IPS-18c (cell line): Measurements from ENCODE around the gene GFY.
"Not testable (repeated sequence)": the region's sequence is repeated elsewhere in the genome, so short reads cannot be mapped to it uniquely, and the experiment has no call there.

Experiments
- H3K4me3 ChIP-seq: 2 replicates; pipeline ENCODE4 v1.7.0; 2013; ENCODE audit warnings: low read depth, mild to moderate bottlenecking, low read length, moderate library complexity; ENCODE audit not compliant: insufficient read depth
- H3K9me3 ChIP-seq: one replicate; pipeline ENCODE4 v1.6.1; 2013; ENCODE audit warnings: mild to moderate bottlenecking, low read length, moderate library complexity; ENCODE audit not compliant: control insufficient read depth, insufficient read depth

The GFY gene

GRCh38 chr19:49436381-49437017 lies 11.3 kb downstream of the GFY start:
- Histone ChIP-seq H3K4me3 (peak overlapping the region; percentile 29), H3K9me3 (peaks cover 2% of the 10 kb centered on the region)

- Histone ChIP-seq H3K4me3 (no peak overlapping the region), H3K9me3 (no peaks in the 10 kb centered on the region)
Measured at GRCh38 chr19:49437231-49437630, 12.0 kb downstream of the GFY start.

- Histone ChIP-seq H3K9me3 (no peaks in the 10 kb centered on the region), H3K4me3 (no peak overlapping the region)
Measured at GRCh38 chr19:49438261-49438660, 13.1 kb downstream of the GFY start.

GRCh38 chr19:49439836-49440235 lies 14.6 kb downstream of the GFY start:
- no peaks in the 10 kb centered on the region for H3K9me3 ChIP-seq
- H3K4me3 ChIP-seq: no peak overlapping the region

GRCh38 chr19:49440439-49441209 lies 15.4 kb downstream of the GFY start:
- H3K4me3 ChIP-seq: peak overlapping the region; percentile 50
- H3K9me3 ChIP-seq: no peaks in the 10 kb centered on the region

GRCh38 chr19:49441210-49441959 lies 16.2 kb downstream of the GFY start, which contains the start of gene SLC17A7:
Gene SLC17A7, minus strand, starts transcription at chr19:49441527. Its CDS starts 148 bp downstream, at chr19:49441379.
- Histone ChIP-seq H3K9me3 (no peaks in the 10 kb centered on the region), H3K4me3 (peak within 1 kb of the TSS; percentile 50)

GRCh38 chr19:49441960-49442350 lies 16.8 kb downstream of the GFY start:
- no peaks in the 10 kb centered on the region for H3K9me3 ChIP-seq
- peak overlapping the region; percentile 22; the same call in 1 of the 2 replicates for H3K4me3 ChIP-seq

GRCh38 chr19:49442354-49442753 lies 17.2 kb downstream of the GFY start:
- H3K4me3 ChIP-seq: peak overlapping the region; percentile 22

GRCh38 chr19:49442771-49443365 lies 17.7 kb downstream of the GFY start:
- Histone ChIP-seq H3K9me3 (no peaks in the 10 kb centered on the region), H3K4me3 (peak overlapping the region; percentile 85)

More at GRCh38 chr19:49442354-49442753, 17.2 kb downstream of the GFY start:
- no peaks in the 10 kb centered on the region for H3K9me3 ChIP-seq

GRCh38 chr19:49443366-49444099 lies 18.3 kb downstream of the GFY start:
- peak overlapping the region; percentile 85 for H3K4me3 ChIP-seq

GRCh38 chr19:49444100-49444700 lies 19.0 kb downstream of the GFY start:
- not testable (repeated sequence) for H3K4me3 ChIP-seq, H3K9me3 ChIP-seq

More at GRCh38 chr19:49443366-49444099, 18.3 kb downstream of the GFY start:
- no peaks in the 10 kb centered on the region for H3K9me3 ChIP-seq

- H3K9me3 ChIP-seq: no peaks in the 10 kb centered on the region
Measured at GRCh38 chr19:49445997-49446396, 20.8 kb downstream of the GFY start.

GRCh38 chr19:49447485-49448431 lies 22.6 kb downstream of the GFY start:
- Histone ChIP-seq H3K9me3 (no peaks in the 10 kb centered on the region), H3K4me3 (no peak overlapping the region)

More at GRCh38 chr19:49445997-49446396, 20.8 kb downstream of the GFY start:
- H3K4me3 ChIP-seq: no peak overlapping the region

- no peak overlapping the region for H3K4me3 ChIP-seq
- H3K9me3 ChIP-seq: no peaks in the 10 kb centered on the region
Measured at GRCh38 chr19:49448432-49448786, 23.2 kb downstream of the GFY start.

GRCh38 chr19:49450405-49450804 lies 25.2 kb downstream of the GFY start:
- H3K4me3 ChIP-seq: peak overlapping the region; percentile 71

More at GRCh38 chr19:49450405-49450804, 25.2 kb downstream of the GFY start:
- no peaks in the 10 kb centered on the region for H3K9me3 ChIP-seq
